CD14-positive monocyte (primary cell): ENCODE measurements around the gene GNG4. TPM values are rescaled to one million over a fixed set of nuclear protein-coding genes. Genes with fewer than 3 reads are reported as not detected.

Source experiments
- DNase-seq, 3 donors: peaks; one replicate each; pipeline ENCODE4 v3.0.0-alpha.2; 2011 to 2022
- H2AFZ ChIP-seq: 2 replicates; pipeline ENCODE4 v1.6.0; 2012; ENCODE audit warnings: mild to moderate bottlenecking, low read depth, low read length, inconsistent platforms; ENCODE audit not compliant: insufficient read depth, poor library complexity, severe bottlenecking
- H3K27ac ChIP-seq, 2 donors: 1 replicate in 1 of 2; 2 replicates in 1 of 2; pipeline ENCODE4 v1.5.1; 2012 to 2013; ENCODE audit warnings: low read length in 2 of 2, control low read depth in 1 of 2, inconsistent platforms in 1 of 2, low read depth in 1 of 2, mild to moderate bottlenecking in 1 of 2
- H3K27me3 ChIP-seq, 2 donors: one replicate each; pipeline versions ENCODE4 v1.6.0 to v1.6.1; 2011 to 2013; ENCODE audit warnings: low read length in 2 of 2; ENCODE audit not compliant: control insufficient read depth in 2 of 2, insufficient read depth in 2 of 2
- H3K36me3 ChIP-seq, 2 donors: replicated peaks in 1 of 2; 1 replicate in 1 of 2; 2 replicates in 1 of 2; pipeline versions ENCODE4 v1.5.1 to v1.6.1; 2012 to 2013; ENCODE audit warnings: low read length in 2 of 2, control low read depth in 1 of 2, inconsistent platforms in 1 of 2, mild to moderate bottlenecking in 1 of 2; ENCODE audit not compliant: insufficient read depth in 2 of 2, control insufficient read depth in 1 of 2
- H3K4me1 ChIP-seq, 2 donors: 1 replicate in 1 of 2; 2 replicates in 1 of 2; pipeline versions ENCODE4 v1.5.1 to v1.6.1; 2012 to 2013; ENCODE audit warnings: low read length in 2 of 2, control low read depth in 1 of 2, inconsistent platforms in 1 of 2, mild to moderate bottlenecking in 1 of 2, moderate library complexity in 1 of 2; ENCODE audit not compliant: insufficient read depth in 2 of 2, control insufficient read depth in 1 of 2
- H3K4me2 ChIP-seq: replicated peaks from 2 replicates; pipeline ENCODE3; 2012; ENCODE audit warnings: low read length, moderate library complexity, mild to moderate bottlenecking; ENCODE audit not compliant: poor library complexity, severe bottlenecking; ENCODE audit errors: extremely low read depth
- H3K4me3 ChIP-seq, 3 experiments: fragments of 200-600 bp in 1 of 3; sonication (generic) in 1 of 3; replicated peaks in 1 of 3; 1 replicate in 2 of 3; 2 replicates in 1 of 3; pipeline ENCODE4 v1.5.1; 2011 to 2013; ENCODE audit warnings: low read length in 3 of 3, mild to moderate bottlenecking in 3 of 3, control low read depth in 2 of 3, low read depth in 2 of 3, inconsistent platforms in 1 of 3, moderate library complexity in 1 of 3
- H3K79me2 ChIP-seq: 2 replicates; pipeline ENCODE4 v1.6.0; 2012; ENCODE audit warnings: mild to moderate bottlenecking, control low read depth, inconsistent platforms, low read length, moderate library complexity; ENCODE audit not compliant: insufficient read depth
- H3K9ac ChIP-seq: 2 replicates; pipeline ENCODE4 v1.6.0; 2017; ENCODE audit warnings: low read length, mild to moderate bottlenecking; ENCODE audit not compliant: insufficient read depth, poor library complexity, severe bottlenecking
- H3K9me3 ChIP-seq, 2 donors: replicated peaks in 1 of 2; 1 replicate in 1 of 2; 2 replicates in 1 of 2; pipeline versions ENCODE4 v1.5.1 to v1.6.1; 2012 to 2013; ENCODE audit warnings: low read length in 2 of 2, control low read depth in 1 of 2; ENCODE audit not compliant: control insufficient read depth in 1 of 2, insufficient read depth in 1 of 2
- H4K20me1 ChIP-seq: 2 replicates; pipeline ENCODE4 v1.6.0; 2012; ENCODE audit warnings: mild to moderate bottlenecking, low read length, control low read depth, moderate library complexity; ENCODE audit not compliant: insufficient read depth
- H3K27ac Mint-ChIP-seq, 7 donors: one replicate each; pipeline ENCODE4 v1.8.0; 2020; ENCODE audit warnings: mild to moderate bottlenecking in 7 of 7, mixed read lengths in 7 of 7, moderate library complexity in 6 of 7, inconsistent platforms in 2 of 7
- H3K27me3 Mint-ChIP-seq, 3 donors: one replicate each; pipeline ENCODE4 v1.8.0; 2021 to 2022; ENCODE audit warnings: low read depth in 3 of 3, mild to moderate bottlenecking in 3 of 3, mixed read lengths in 3 of 3, moderate library complexity in 3 of 3, inconsistent platforms in 1 of 3
- H3K36me3 Mint-ChIP-seq, 2 donors: one replicate each; pipeline ENCODE4 v1.8.0; 2020; ENCODE audit warnings: mixed read lengths in 2 of 2, inconsistent platforms in 1 of 2, mild to moderate bottlenecking in 1 of 2
- H3K4me1 Mint-ChIP-seq: one replicate; pipeline ENCODE4 v1.8.0; 2020; ENCODE audit warnings: mild to moderate bottlenecking, mixed read lengths
- H3K4me3 Mint-ChIP-seq, 2 donors: one replicate each; pipeline ENCODE4 v1.8.0; 2020; ENCODE audit warnings: mild to moderate bottlenecking in 2 of 2, mixed read lengths in 2 of 2, moderate library complexity in 1 of 2
- H3K9me3 Mint-ChIP-seq, 7 donors: one replicate each; pipeline ENCODE4 v1.8.0; 2020 to 2022; ENCODE audit warnings: mixed read lengths in 7 of 7, mild to moderate bottlenecking in 6 of 7, moderate library complexity in 6 of 7, inconsistent platforms in 2 of 7
- CTCF ChIP-seq: fragments of 200-600 bp; IDR thresholded peaks from one replicate; pipeline ENCODE4 v1.8.0; 2022; ENCODE audit warnings: antibody characterized with exemption, mild to moderate bottlenecking
- WGBS: methylation state at CpG from one replicate; pipeline ENCODE4 v1.1.5; 2013; ENCODE audit warnings: missing lambda C conversion rate; ENCODE audit not compliant: insufficient coverage; 5-methylcytosine and 5-hydroxymethylcytosine counted together
- intact Hi-C, 2 donors: fragments of 100-400 bp; cut with micrococcal nuclease; formaldehyde crosslinking; loops; one replicate each; pipeline versions ENCODE4 v1.15.0 to v1.15.1; 2023
- polyA plus RNA-seq, 3 donors: library from polyadenylated mRNA; depleted of rRNA in 1 of 3; unstranded in 2 of 3; stranded (reverse) in 1 of 3; fragments of 300-500 nt in 2 of 3; fragments of >200 nt in 1 of 3; fragmentation: Illumina TruSeq in 2 of 3; gene quantifications; 1 replicate in 2 of 3; 2 replicates in 1 of 3; pipeline ENCODE4 v1.2.3, GENCODE V29; 2012 to 2021

Gene GNG4
- polyA plus RNA-seq, 3 donors: not detected

GRCh38 chr1:235533476-235534168 lies 116.0 kb downstream of the GNG4 start:
- no peak overlapping the region for H3K27ac Mint-ChIP-seq
- H2AFZ ChIP-seq: no peak overlapping the region
- H3K79me2 ChIP-seq: no peaks in the 10 kb centered on the region

GRCh38 chr1:235532360-235532759 lies 117.2 kb downstream of the GNG4 start:
- no peak overlapping the region for H2AFZ ChIP-seq
- no CpG with 5 or more reads among the region's 2 CpGs for WGBS
- no peak overlapping the region for H3K9ac ChIP-seq

More at GRCh38 chr1:235533476-235534168, 116.0 kb downstream of the GNG4 start:
- Histone ChIP-seq H3K9ac (no peak overlapping the region), H3K27me3 (no peaks in the 10 kb centered on the region), H4K20me1 (no peaks in the 10 kb centered on the region), H3K4me2 (no peak overlapping the region), H3K9me3 (no peaks in the 10 kb centered on the region), H3K4me1 (no peaks in the 10 kb centered on the region), H3K36me3 (no peaks in the 10 kb centered on the region), H3K27ac (no peak overlapping the region), H3K4me3 (no peak overlapping the region)
- peaks cover 0 to 2% (median 1%) of the 10 kb centered on the region in 3 donors for H3K27me3 Mint-ChIP-seq
- intact Hi-C loops: no loop called here
- WGBS: 94% methylated on average over 4 of the region's 8 CpGs
- no peak for DNase-seq
- TF ChIP-seq CTCF: no peak
- no peak overlapping the region for H3K4me3 Mint-ChIP-seq
- H3K9me3 Mint-ChIP-seq: peaks cover 0 to 1% (median 0%) of the 10 kb centered on the region in 7 donors
- no peaks in the 10 kb centered on the region for H3K36me3 Mint-ChIP-seq
- no peaks in the 10 kb centered on the region for H3K4me1 Mint-ChIP-seq

More at GRCh38 chr1:235532360-235532759, 117.2 kb downstream of the GNG4 start:
- no peaks in the 10 kb centered on the region for H3K4me1 ChIP-seq
- Mint-ChIP-seq H3K36me3 (no peaks in the 10 kb centered on the region), H3K4me3 (no peak overlapping the region), H3K9me3 (peaks cover 0 to 1% (median 0%) of the 10 kb centered on the region in 7 donors), H3K27ac (no peak overlapping the region), H3K27me3 (peaks cover 0 to 2% (median 1%) of the 10 kb centered on the region in 3 donors), H3K4me1 (no peaks in the 10 kb centered on the region)
- H3K4me3 ChIP-seq: no peak overlapping the region
- H3K4me2 ChIP-seq: no peak overlapping the region
- H3K27ac ChIP-seq: no peak overlapping the region
- H3K9me3 ChIP-seq: no peaks in the 10 kb centered on the region
- H3K36me3 ChIP-seq: no peaks in the 10 kb centered on the region
- H3K27me3 ChIP-seq: no peaks in the 10 kb centered on the region
- H3K79me2 ChIP-seq: no peaks in the 10 kb centered on the region
- intact Hi-C loops: no loop called here
- no peak for DNase-seq
- TF ChIP-seq CTCF: no peak
- H4K20me1 ChIP-seq: no peaks in the 10 kb centered on the region
